Erythroblast (primary cell): Measurements from ENCODE around the gene STPG3.

Source experiments
- GATA1 ChIP-seq: IDR thresholded peaks from 2 replicates; pipeline ENCODE4 v1.6.1; 2011; ENCODE audit warnings: low read depth, mild to moderate bottlenecking, control low read depth, low read length, moderate library complexity
- POLR2A ChIP-seq: IDR thresholded peaks from 2 replicates; pipeline ENCODE4 v1.6.1; 2011; ENCODE audit warnings: mild to moderate bottlenecking, low read length

DNA sequence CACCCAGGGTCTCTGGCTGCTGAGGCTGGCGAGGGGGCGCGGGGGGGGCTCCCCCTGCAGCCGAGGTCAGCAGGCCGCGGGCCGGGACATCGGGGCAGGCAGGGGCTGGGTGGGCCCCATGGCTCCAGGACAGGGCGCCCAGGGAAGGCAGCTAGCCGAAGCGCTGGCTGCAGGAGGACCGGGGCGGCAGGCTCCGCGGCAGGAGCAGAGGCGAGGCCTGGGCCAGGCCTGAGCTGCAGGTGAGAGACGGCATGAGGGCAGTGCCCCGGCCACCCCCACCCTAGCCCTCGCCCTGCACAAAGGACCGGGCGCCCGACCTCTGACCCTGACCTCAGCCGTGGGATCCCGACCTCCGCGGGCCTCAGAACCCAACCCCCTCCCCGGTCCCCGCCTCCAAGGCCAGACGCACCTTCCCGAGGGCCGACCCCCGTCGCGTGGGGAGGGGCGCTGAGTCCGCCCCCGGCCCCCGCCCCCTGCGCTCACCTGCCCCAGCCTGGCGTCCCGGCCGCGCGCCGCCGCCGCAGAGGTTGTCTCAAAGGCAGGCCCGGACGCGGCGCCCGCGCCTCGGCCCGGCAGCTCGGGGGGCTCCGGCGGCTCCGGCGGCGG lies 29.5 kb upstream of the STPG3 start:
- TF ChIP-seq POLR2A (no peak), GATA1 (no peak)
